Neural cell (in vitro differentiated cells): ENCODE results near the gene ANKS1B. TPM values are rescaled to one million over a fixed set of nuclear protein-coding genes. Genes with fewer than 3 reads are reported as not detected.

Experiments used
- H2AFZ ChIP-seq: fragments of 200-600, 300-800 bp; sonication (generic), shearing (Covaris generic); 2 replicates; pipeline ENCODE4 v1.6.0; 2014; ENCODE audit warnings: low read depth, mild to moderate bottlenecking, antibody characterized with exemption, low read length, moderate library complexity
- H3F3A ChIP-seq: fragments of 200-600 bp; shearing (Covaris generic); 2 replicates; pipeline ENCODE4 v1.6.1; 2016; ENCODE audit warnings: mild to moderate bottlenecking, moderate library complexity, mixed read lengths, antibody characterized with exemption, low read length; ENCODE audit not compliant: insufficient read depth, poor library complexity, severe bottlenecking
- H3K27ac ChIP-seq: fragments of 200-600, 300-800 bp; sonication (generic), shearing (Covaris generic); 2 replicates; pipeline ENCODE4 v1.5.1; 2014; ENCODE audit warnings: mild to moderate bottlenecking, low read length, moderate library complexity
- H3K27me3 ChIP-seq: fragments of 300-800, 200-600 bp; sonication (generic), shearing (Covaris generic); 2 replicates; pipeline ENCODE4 v1.6.0; 2014; ENCODE audit warnings: mild to moderate bottlenecking, low read depth, low read length, moderate library complexity; ENCODE audit not compliant: insufficient read depth
- H3K36me3 ChIP-seq: fragments of 300-800, 200-600 bp; sonication (generic), shearing (Covaris generic); 2 replicates; pipeline ENCODE4 v1.5.1; 2014; ENCODE audit warnings: mild to moderate bottlenecking, antibody characterized with exemption, low read length, moderate library complexity; ENCODE audit not compliant: insufficient read depth
- H3K4me2 ChIP-seq: fragments of 300-800, 200-600 bp; sonication (generic), shearing (Covaris generic); 2 replicates; pipeline ENCODE4 v1.6.0; 2014; ENCODE audit warnings: mild to moderate bottlenecking, low read length
- H3K4me3 ChIP-seq: fragments of 300-800, 200-600 bp; sonication (generic), shearing (Covaris generic); 2 replicates; pipeline ENCODE4 v1.5.1; 2014; ENCODE audit warnings: mild to moderate bottlenecking, low read length, moderate library complexity
- H3K79me2 ChIP-seq: fragments of 200-600 bp; shearing (Covaris generic); replicated peaks from 2 replicates; pipeline ENCODE4 v1.6.0; 2014; ENCODE audit warnings: mild to moderate bottlenecking, low read length, moderate library complexity; ENCODE audit not compliant: insufficient read depth
- H3K9ac ChIP-seq: fragments of 300-800, 200-600 bp; sonication (generic), shearing (Covaris generic); 2 replicates; pipeline ENCODE4 v1.6.1; 2016; ENCODE audit warnings: mild to moderate bottlenecking, low read length, mixed read lengths
- H3K9me2 ChIP-seq: fragments of 200-600 bp; shearing (Covaris generic); 2 replicates; pipeline ENCODE4 v1.6.1; 2016; ENCODE audit warnings: mild to moderate bottlenecking, low read length, mixed read lengths; ENCODE audit not compliant: insufficient read depth
- H3K9me3 ChIP-seq: fragments of 200-600, 300-800 bp; sonication (generic), shearing (Covaris generic); 2 replicates; pipeline ENCODE4 v1.6.1; 2016; ENCODE audit warnings: mild to moderate bottlenecking, mixed run types, low read length, moderate library complexity, mixed read lengths
- H4K20me1 ChIP-seq: fragments of 200-600 bp; shearing (Covaris generic); 2 replicates; pipeline ENCODE4 v1.6.1; 2016; ENCODE audit warnings: mild to moderate bottlenecking, mixed run types; ENCODE audit not compliant: insufficient read depth
- CTCF ChIP-seq: fragments of 450-650 bp; IDR thresholded peaks from 2 replicates; pipeline ENCODE4 v1.5.1; 2014; ENCODE audit warnings: antibody characterized with exemption, mild to moderate bottlenecking, moderate library complexity; ENCODE audit not compliant: poor library complexity, severe bottlenecking
- EP300 ChIP-seq: fragments of 450-650 bp; conservative IDR thresholded peaks from 2 replicates; pipeline ENCODE4 v1.6.1; 2014; ENCODE audit warnings: antibody characterized with exemption, mild to moderate bottlenecking, moderate library complexity; ENCODE audit not compliant: poor library complexity, severe bottlenecking
- EZH2 ChIP-seq: fragments of 200-600, 300-800 bp; shearing (Covaris generic), sonication (generic); IDR thresholded peaks from 2 replicates; pipeline ENCODE4 v1.6.1; 2014; ENCODE audit warnings: antibody characterized with exemption, low read length, borderline replicate concordance, mild to moderate bottlenecking; ENCODE audit not compliant: insufficient read depth, poor library complexity, severe bottlenecking
- MXI1 ChIP-seq: fragments of 450-650 bp; conservative IDR thresholded peaks from 2 replicates; pipeline ENCODE4 v1.6.1; 2014; ENCODE audit warnings: antibody characterized with exemption, mild to moderate bottlenecking; ENCODE audit not compliant: poor library complexity, severe bottlenecking
- POLR2AphosphoS5 ChIP-seq: IDR thresholded peaks from 2 replicates; pipeline ENCODE4 v1.6.1; 2012
- RAD21 ChIP-seq: fragments of 450-650 bp; conservative IDR thresholded peaks from 2 replicates; pipeline ENCODE4 v1.6.1; 2014; ENCODE audit warnings: antibody characterized with exemption, mild to moderate bottlenecking, moderate library complexity
- REST ChIP-seq: IDR thresholded peaks from 2 replicates; pipeline ENCODE4 v1.6.1; 2012; ENCODE audit warnings: borderline replicate concordance
- SMC3 ChIP-seq: fragments of 450-650 bp; conservative IDR thresholded peaks from 2 replicates; pipeline ENCODE4 v1.6.1; 2014; ENCODE audit warnings: antibody characterized with exemption, mild to moderate bottlenecking, moderate library complexity; ENCODE audit not compliant: poor library complexity
- TAF1 ChIP-seq: IDR thresholded peaks from 2 replicates; pipeline ENCODE4 v1.6.1; 2012; ENCODE audit warnings: low read depth
- polyA plus RNA-seq: library from polyadenylated mRNA; depleted of rRNA; stranded (reverse); fragments of >200 nt; gene quantifications from 2 replicates; pipeline ENCODE4 v1.2.3, GENCODE V29; 2014

ANKS1B gene
- polyA plus RNA-seq, 1 donor from 2014 or later = 65.6 TPM

- Histone ChIP-seq H3K4me3 (no peak overlapping the region), H3K9ac (no peak overlapping the region), H3K79me2 (no peaks in the 10 kb centered on the region), H3K27me3 (no peaks in the 10 kb centered on the region), H3K4me2 (no peak overlapping the region), H3K9me3 (no peaks in the 10 kb centered on the region), H3K27ac (no peak overlapping the region), H3K36me3 (no peaks in the 10 kb centered on the region), H4K20me1 (no peaks in the 10 kb centered on the region), H3F3A (no peaks in the 10 kb centered on the region), H2AFZ (no peak overlapping the region), H3K9me2 (no peaks in the 10 kb centered on the region)
- TF ChIP-seq RAD21 (no peak), POLR2AphosphoS5 (no peak), CTCF (no peak), SMC3 (no peak), TAF1 (no peak), EP300 (no peak), REST (no peak), MXI1 (no peak), EZH2 (no peak)
Measured at GRCh38 chr12:99381992-99382391, 602.7 kb downstream of the ANKS1B start.

- H3K36me3 ChIP-seq = no peaks in the 10 kb centered on the region
Measured at GRCh38 chr12:99380701-99381100, 604.0 kb downstream of the ANKS1B start.

More at GRCh38 chr12:99380701-99381100, 604.0 kb downstream of the ANKS1B start:
- TF ChIP-seq EZH2 (no peak), SMC3 (no peak), TAF1 (no peak), POLR2AphosphoS5 (no peak), REST (no peak), CTCF (no peak), MXI1 (no peak), EP300 (no peak), RAD21 (no peak)
- Histone ChIP-seq H3K4me3 (no peak overlapping the region), H3K27ac (no peak overlapping the region), H4K20me1 (no peaks in the 10 kb centered on the region), H2AFZ (no peak overlapping the region), H3K79me2 (no peaks in the 10 kb centered on the region), H3K9ac (no peak overlapping the region), H3K9me2 (no peaks in the 10 kb centered on the region), H3K9me3 (no peaks in the 10 kb centered on the region), H3K4me2 (no peak overlapping the region), H3K27me3 (no peaks in the 10 kb centered on the region), H3F3A (no peaks in the 10 kb centered on the region)
